Measurements from ENCODE around the gene GK.
"Not testable (repeated sequence)": the region's sequence is repeated elsewhere in the genome, so short reads cannot be mapped to it uniquely, and the experiment has no call there.

- not testable (repeated sequence) for TF ChIP-seq CTCF, POLR2A (IDR thresholded peaks at IDR 0.05)
Measured at GRCh38 chrX:30639702-30640101, 13.5 kb upstream of the GK start.
